Embryonic facial prominence (tissue), 1 donor: ENCODE data around the gene ASB13.
A peak's percentile ranks its signal among the peaks of the same experiment; 100 is the strongest.
"Not testable (repeated sequence)": the region's sequence is repeated elsewhere in the genome, so short reads cannot be mapped to it uniquely, and the experiment has no call there.

Experiments used
- DNase-seq: peaks from one replicate; pipeline ENCODE4 v3.0.0-alpha.2; 2016; ENCODE audit errors: extremely low spot score

ASB13 gene

GRCh38 chr10:5606321-5606720 is 60.1 kb downstream of the ASB13 start:
- no peak for DNase-seq

GRCh38 chr10:5604961-5605360 is 61.4 kb downstream of the ASB13 start:
- peak; percentile 18 for DNase-seq

GRCh38 chr10:5604236-5604925 is 62.0 kb downstream of the ASB13 start:
- DNase-seq: no peak

GRCh38 chr10:5603848-5604170 is 62.6 kb downstream of the ASB13 start:
- no peak for DNase-seq

GRCh38 chr10:5603091-5603847 is 63.1 kb downstream of the ASB13 start:
- DNase-seq: no peak

GRCh38 chr10:5601826-5602495 is 64.4 kb downstream of the ASB13 start:
- no peak for DNase-seq

- no peak for DNase-seq
Observed at GRCh38 chr10:5600908-5601307, 65.5 kb downstream of the ASB13 start.

- DNase-seq: no peak
Observed at GRCh38 chr10:5599613-5600520, 66.5 kb downstream of the ASB13 start.

GRCh38 chr10:5598085-5598690 is 68.2 kb downstream of the ASB13 start:
- no peak for DNase-seq

- no peak for DNase-seq
Observed at GRCh38 chr10:5596611-5597341, 69.6 kb downstream of the ASB13 start.

GRCh38 chr10:5595994-5596471 is 70.4 kb downstream of the ASB13 start:
- DNase-seq: no peak

- DNase-seq: no peak
Observed at GRCh38 chr10:5595591-5595990, 70.8 kb downstream of the ASB13 start.

- DNase-seq: no peak
Observed at GRCh38 chr10:5595095-5595494, 71.3 kb downstream of the ASB13 start.

- peak; percentile 81 for DNase-seq
Observed at GRCh38 chr10:5594271-5595049, 71.9 kb downstream of the ASB13 start.

GRCh38 chr10:5593347-5593746 is 73.0 kb downstream of the ASB13 start:
- not testable (repeated sequence) for DNase-seq

- DNase-seq: no peak
Observed at GRCh38 chr10:5592070-5592469, 74.3 kb downstream of the ASB13 start.

- DNase-seq: no peak
Observed at GRCh38 chr10:5591336-5591824, 75.0 kb downstream of the ASB13 start.

GRCh38 chr10:5590816-5591215 is 75.6 kb downstream of the ASB13 start:
- no peak for DNase-seq

GRCh38 chr10:5589661-5590511 is 76.5 kb downstream of the ASB13 start:
- no peak for DNase-seq
